Activated naive CD8-positive, alpha-beta T cell treated with anti-CD3 and anti-CD28 coated beads for 36 hours (primary cell): ENCODE measurements around the gene PPA2. TPM values are rescaled to one million over a fixed set of nuclear protein-coding genes. Genes with fewer than 3 reads are reported as not detected.

ENCODE experiments used
- DNase-seq: peaks from one replicate; pipeline ENCODE4 v3.0.0; 2021
- H3K27ac Mint-ChIP-seq: one replicate; pipeline ENCODE4 v1.8.0; 2022; ENCODE audit warnings: mild to moderate bottlenecking, moderate library complexity, mixed read lengths
- H3K27me3 Mint-ChIP-seq: one replicate; pipeline ENCODE4 v1.8.0; 2022; ENCODE audit warnings: mild to moderate bottlenecking, mixed read lengths
- H3K36me3 Mint-ChIP-seq: one replicate; pipeline ENCODE4 v1.8.0; 2021; ENCODE audit warnings: mild to moderate bottlenecking, mixed read lengths
- H3K4me1 Mint-ChIP-seq: one replicate; pipeline ENCODE4 v1.8.0; 2021; ENCODE audit warnings: mixed read lengths
- H3K4me3 Mint-ChIP-seq: one replicate; pipeline ENCODE4 v1.8.0; 2022; ENCODE audit warnings: mild to moderate bottlenecking, moderate library complexity, mixed read lengths
- H3K9me3 Mint-ChIP-seq: one replicate; pipeline ENCODE4 v1.8.0; 2022; ENCODE audit warnings: mixed read lengths
- total RNA-seq, 2 experiments: library from RNA; stranded (reverse); gene quantifications; one replicate each; pipeline ENCODE4 v1.2.3, GENCODE V29; 2021

PPA2 gene
- total RNA-seq, 2 experiments from 2014 or later, result 101 to 104 TPM

DNA sequence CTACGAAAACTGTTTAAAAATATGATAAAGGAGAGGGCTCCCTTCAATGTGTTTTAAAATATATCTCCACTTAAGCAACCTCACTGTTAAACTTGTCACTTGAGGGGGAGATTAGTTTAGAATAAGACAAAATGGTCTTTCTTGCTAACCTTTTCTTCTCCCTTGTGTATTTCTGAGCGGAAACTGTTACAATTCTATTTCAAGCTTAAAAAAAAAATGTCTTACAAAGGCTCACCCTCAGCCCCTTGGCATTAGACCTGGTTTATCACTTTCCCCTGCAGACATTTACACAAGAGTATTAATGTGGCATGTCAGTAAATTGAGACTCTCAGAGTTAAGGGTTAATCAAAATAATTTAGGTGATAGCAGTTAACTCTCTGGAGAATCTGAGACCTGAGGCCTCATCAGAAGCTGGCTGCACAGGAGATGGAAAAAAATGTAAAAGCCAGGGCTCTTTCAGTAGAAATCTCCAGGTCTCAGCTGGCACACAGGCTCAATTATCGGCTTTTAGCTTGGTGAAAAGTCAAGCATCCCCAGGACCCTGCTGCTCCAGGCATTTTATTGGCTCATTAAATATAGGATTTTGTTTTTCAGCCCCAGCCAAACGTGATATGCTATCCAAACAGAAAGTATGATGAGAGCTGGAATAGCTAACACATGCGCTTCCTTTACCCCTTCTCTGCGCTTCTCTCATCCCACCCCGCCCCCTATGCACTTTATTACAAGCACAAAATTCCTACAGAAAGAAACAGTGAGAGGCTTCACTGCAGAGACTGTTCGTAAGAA lies 130.5 kb downstream of the PPA2 start:
- no peak overlapping the region for H3K4me3 Mint-ChIP-seq
- H3K36me3 Mint-ChIP-seq, result no peaks in the 10 kb centered on the region
- no peak for DNase-seq
- H3K4me1 Mint-ChIP-seq, result no peaks in the 10 kb centered on the region
- no peaks in the 10 kb centered on the region for H3K27me3 Mint-ChIP-seq
- no peaks in the 10 kb centered on the region for H3K9me3 Mint-ChIP-seq
- H3K27ac Mint-ChIP-seq, result no peak overlapping the region

DNA sequence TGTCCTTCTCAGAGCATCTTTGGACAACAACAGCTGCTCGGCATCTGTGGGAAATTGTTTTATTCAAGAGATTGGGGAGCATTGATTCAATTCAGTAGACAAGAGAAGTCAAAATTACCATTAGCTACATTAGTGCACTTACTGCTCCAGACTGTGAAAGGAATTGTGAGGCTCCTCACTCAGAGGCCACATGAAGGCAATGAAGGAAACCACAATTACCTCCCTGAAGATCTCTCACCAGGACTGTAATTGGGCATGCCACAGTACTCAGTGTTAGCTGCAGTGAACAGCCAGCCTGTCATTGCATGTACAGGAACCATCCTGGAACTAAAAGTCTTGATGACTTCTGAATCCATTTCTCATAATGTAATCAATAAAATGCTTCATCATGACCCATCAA lies 144.8 kb downstream of the PPA2 start:
- Mint-ChIP-seq H3K27ac (no peak overlapping the region), H3K9me3 (no peaks in the 10 kb centered on the region), H3K4me1 (peaks cover 11% of the 10 kb centered on the region), H3K4me3 (no peak overlapping the region), H3K27me3 (no peaks in the 10 kb centered on the region), H3K36me3 (peaks cover 13% of the 10 kb centered on the region)
- no peak for DNase-seq

DNA sequence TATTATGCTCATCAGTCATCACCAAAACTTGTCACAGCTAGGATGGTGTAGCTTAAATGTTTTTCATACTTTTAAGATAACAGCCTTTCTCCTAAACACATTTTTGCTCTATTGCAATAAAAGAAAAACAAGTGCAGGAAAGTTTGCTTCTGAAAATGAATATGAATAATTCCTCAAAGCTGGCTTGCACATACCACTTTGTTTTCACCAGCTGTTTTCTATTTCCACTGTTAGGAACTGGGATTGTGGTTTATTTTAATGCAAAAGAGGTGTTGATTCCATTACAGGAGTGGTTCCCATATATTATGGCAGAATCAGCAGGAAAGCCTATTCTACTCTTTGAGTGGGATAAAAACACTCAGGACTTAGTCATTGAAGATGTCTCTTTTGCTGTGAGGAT lies 145.9 kb downstream of the PPA2 start:
- H3K36me3 Mint-ChIP-seq, result peaks cover 11% of the 10 kb centered on the region
- H3K27me3 Mint-ChIP-seq, result no peaks in the 10 kb centered on the region
- no peak overlapping the region for H3K27ac Mint-ChIP-seq
- H3K4me1 Mint-ChIP-seq, result peaks cover 11% of the 10 kb centered on the region
- no peak for DNase-seq
- no peaks in the 10 kb centered on the region for H3K9me3 Mint-ChIP-seq
- H3K4me3 Mint-ChIP-seq, result no peak overlapping the region

DNA sequence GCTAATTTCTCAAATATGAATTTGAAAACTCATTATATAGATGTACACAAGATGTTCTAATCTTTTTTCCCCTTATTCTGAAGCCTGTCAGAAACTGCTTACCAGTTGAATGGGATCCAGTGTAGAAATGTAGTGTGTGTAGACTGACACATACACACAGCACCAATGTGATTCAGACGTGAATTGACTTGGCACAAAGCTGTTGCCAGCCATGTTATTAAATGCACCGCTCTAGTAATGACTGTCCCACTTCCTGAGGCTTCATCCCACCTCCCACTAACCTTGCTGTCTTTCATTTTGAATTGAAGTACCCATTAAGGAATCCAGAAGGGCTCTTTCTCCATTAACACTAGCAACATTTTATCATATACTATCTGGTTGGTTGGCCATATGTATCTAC lies 146.6 kb downstream of the PPA2 start:
- H3K4me1 Mint-ChIP-seq, result peaks cover 11% of the 10 kb centered on the region
- no peak for DNase-seq
- H3K4me3 Mint-ChIP-seq, result no peak overlapping the region
- H3K27me3 Mint-ChIP-seq, result no peaks in the 10 kb centered on the region
- no peak overlapping the region for H3K27ac Mint-ChIP-seq
- H3K36me3 Mint-ChIP-seq, result peaks cover 5% of the 10 kb centered on the region
- H3K9me3 Mint-ChIP-seq, result no peaks in the 10 kb centered on the region

Other genes starting within 250 kb of the PPA2 start
- gene ARHGEF38, start 78.6 kb upstream of the PPA2 start, total RNA-seq, result not detected
- gene INTS12, start 234.6 kb upstream of the PPA2 start, total RNA-seq, result 10 to 100 TPM; 28.0 to 28.5 TPM
- gene GSTCD, start 234.7 kb upstream of the PPA2 start, total RNA-seq, result 10 to 100 TPM; 18.9 to 20.8 TPM